Fibroblast of skin of right biceps (primary cell): ENCODE data around the gene SLC29A2.
A peak's percentile ranks its signal among the peaks of the same experiment; 100 is the strongest.
"Not testable (repeated sequence)": the region's sequence is repeated elsewhere in the genome, so short reads cannot be mapped to it uniquely, and the experiment has no call there.

Source experiments
- DNase-seq: peaks from one replicate; pipeline ENCODE4 v3.0.0-alpha.2; 2013

The SLC29A2 gene

GRCh38 chr11:66332371-66333219, 39.0 kb downstream of the SLC29A2 start:
- no peak for DNase-seq

DNA sequence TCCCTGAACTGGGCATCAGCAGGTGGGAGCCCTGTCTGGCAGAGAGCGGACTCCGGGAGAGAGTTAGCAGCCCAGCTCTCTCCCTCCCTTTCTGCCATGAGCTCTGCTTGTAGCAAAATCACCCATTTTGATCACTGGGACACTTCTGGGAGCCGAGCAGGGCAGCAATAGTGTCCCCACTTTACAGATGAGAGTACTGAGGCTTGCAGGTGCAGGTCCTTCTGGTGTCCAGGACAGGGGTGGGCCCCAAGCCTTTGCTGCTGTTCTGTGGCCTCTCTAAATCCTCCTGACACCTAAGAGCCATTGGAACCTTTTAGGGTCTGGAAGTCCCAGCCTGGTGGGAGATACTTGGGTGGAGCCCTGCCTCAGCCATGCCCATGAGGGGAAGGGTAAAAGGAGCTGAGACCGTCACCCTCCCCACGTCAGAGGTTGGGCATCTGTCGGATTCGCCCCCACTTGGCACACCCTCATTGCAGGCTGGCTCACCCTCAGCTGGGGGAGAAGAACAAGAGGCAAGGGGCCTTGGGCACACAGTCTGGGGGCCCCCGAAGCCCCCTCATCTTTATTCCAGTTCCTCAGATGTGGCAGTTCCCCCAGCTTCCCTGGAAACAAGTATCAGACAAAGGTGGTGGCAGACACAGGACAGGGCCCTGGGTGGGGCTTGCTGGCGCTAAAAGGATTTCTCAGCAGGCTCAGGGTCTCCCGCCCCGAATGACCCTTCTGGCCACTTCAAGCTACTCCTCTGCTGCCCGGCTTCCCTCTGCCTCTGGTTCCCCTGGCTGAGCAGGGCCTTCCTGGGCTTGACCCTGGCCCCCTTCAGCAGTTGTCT, 39.8 kb downstream of the SLC29A2 start:
- DNase-seq: no peak

- no peak for DNase-seq
These were observed 40.6 kb downstream of the SLC29A2 start for GRCh38 chr11:66330931-66331330.

- no peak for DNase-seq
These were observed 42.3 kb downstream of the SLC29A2 start for GRCh38 chr11:66329165-66329673.

- peak; percentile 81 for DNase-seq
These were observed 43.0 kb downstream of the SLC29A2 start for GRCh38 chr11:66328302-66329144.

DNA sequence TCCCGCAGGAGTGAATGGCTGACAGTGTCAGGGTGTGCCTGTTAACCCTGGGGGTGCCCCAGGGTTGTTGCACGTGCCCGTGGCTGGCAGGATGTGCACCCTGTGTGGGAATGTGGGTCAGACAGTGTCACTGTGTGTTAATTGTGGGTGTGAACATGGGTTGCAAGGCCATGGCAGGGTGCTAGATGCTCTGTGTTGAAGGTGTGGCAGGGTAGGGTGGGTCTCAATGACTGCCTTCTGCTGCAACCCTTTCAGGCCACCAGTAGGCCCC, 43.6 kb downstream of the SLC29A2 start:
- no peak for DNase-seq

GRCh38 chr11:66327171-66328030, 44.2 kb downstream of the SLC29A2 start:
- DNase-seq: peak; percentile 84

- peak; percentile 81 for DNase-seq
These were observed 45.1 kb downstream of the SLC29A2 start for GRCh38 chr11:66326261-66327111.

- no peak for DNase-seq
These were observed 46.3 kb downstream of the SLC29A2 start for GRCh38 chr11:66325263-66325671.

DNA sequence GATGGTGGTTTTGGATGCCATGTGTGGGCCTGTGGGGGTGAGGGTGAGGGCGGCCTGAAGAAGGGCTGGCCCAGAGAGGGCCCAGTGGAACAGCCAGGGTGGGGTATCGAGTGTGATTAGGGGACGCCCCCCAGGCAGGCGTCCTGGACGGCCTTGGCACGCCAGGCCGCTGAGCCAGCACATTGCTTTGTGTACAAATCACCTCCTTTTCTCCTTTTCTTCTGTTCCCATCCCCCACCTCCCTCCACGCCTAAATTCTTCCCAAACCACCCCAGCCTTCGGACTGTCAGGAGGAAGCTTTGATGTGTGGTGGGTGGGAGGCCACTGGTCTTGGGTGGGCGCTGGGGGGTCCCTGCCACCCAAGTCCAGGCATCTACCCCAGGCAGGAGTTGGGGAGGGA, 46.9 kb downstream of the SLC29A2 start:
- peak; percentile 84 for DNase-seq

DNA sequence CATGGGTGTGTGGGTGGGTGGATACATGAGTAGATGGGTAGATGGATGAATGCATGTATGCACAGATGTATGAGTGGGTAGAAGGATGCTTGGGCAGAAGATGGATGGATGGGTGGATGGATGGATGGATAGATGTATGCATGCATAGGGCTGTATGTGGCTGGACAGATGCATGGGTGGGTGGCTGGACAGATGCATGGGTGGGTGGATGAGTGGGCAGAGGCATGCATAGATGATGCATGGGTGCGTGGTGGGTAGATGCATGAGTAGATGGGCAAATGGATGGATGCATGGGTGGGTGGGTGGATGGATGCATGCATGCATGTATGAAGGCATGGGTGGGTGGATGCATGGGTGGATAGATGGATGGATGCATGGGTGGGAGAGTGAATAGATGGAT, 47.9 kb downstream of the SLC29A2 start:
- no peak for DNase-seq

DNA sequence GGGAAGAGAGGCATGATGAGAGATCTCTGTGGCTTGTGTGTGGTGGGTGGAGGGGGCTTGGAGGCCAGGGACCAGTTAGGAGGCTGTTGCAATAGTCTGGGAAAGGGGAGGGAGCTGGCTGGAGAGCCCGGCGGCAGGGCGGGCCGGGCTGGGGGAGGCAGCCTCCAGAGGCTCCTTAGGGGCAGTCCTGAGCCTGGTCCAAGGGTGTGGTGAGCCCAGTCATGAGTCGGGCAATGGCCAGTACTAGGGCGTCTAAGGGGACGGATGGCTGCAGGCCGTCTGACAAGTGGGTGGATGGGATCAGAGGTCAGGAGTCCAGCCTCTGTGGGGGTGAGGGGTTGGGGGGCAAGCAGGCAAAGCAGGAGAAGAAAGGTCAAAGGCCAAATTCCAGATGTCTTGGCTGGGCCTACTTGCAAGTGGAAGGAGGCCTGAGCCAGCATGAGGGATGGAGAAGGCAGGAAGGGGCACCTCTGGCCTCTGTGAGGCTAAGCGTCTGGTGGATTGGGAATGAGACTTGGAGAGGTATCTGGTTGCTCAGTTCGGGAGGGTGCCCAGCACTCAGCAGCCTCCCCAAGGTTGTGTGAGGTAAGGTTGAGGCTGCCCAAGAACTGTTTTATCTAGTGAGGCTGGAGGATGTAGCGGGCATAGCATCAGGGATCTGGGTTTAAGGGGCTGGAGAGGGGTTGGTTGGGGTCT, 48.7 kb downstream of the SLC29A2 start:
- no peak for DNase-seq

DNA sequence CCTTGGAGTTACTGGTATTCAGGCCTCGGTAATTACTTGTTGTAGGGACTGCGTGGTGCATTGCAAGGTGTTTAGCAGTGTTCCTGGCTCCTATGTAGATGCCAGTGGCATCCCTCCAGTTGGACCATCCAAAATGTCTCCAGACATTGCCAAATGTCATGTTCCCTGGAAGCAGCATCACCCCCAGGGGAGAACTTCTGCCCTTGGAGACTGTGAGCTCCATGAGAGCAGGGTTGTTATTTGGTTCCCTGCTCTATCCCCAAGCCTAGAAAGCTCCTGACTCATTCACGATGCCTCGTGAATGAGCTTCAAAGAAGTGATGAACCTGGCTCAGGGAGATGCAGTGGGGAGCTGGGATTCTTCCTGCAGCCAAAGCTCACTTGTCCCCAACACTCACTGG, 50.0 kb downstream of the SLC29A2 start:
- no peak for DNase-seq

DNA sequence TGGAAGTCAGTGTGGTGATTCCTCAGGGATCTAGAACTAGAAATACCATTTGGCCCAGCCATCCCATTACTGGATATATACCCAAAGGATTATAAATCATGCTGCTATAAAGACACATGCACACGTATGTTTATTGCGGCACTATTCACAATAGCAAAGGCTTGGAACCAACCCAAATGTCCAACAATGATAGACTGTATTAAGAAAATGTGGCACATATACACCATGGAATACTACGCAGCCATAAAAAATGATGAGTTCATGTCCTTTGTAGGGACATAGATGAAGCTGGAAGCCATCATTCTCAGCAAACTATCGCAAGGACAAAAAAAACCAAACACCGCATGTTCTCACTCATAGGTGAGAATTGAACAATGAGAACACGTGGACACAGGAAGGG, 50.8 kb downstream of the SLC29A2 start:
- DNase-seq: not testable (repeated sequence)

GRCh38 chr11:66320289-66320688, 51.3 kb downstream of the SLC29A2 start:
- DNase-seq: not testable (repeated sequence)

DNA sequence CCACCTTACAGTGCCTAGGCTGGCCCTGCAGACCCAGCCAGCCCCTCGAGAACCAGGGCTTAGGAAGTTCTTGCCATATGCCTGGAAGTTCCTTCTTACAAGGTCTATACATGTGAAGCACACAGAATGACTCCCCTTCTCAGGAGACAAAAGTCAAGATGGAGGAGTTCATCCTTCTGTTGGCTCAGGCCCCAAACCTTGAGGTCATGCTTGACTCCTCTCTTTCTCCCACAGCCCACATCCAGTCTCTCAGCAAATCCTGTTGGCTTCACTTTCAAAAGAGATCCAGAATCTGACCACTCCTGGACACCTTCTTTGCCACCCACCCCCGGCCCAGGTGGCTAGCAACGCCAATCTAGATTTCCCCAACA, 53.0 kb downstream of the SLC29A2 start:
- no peak for DNase-seq

DNA sequence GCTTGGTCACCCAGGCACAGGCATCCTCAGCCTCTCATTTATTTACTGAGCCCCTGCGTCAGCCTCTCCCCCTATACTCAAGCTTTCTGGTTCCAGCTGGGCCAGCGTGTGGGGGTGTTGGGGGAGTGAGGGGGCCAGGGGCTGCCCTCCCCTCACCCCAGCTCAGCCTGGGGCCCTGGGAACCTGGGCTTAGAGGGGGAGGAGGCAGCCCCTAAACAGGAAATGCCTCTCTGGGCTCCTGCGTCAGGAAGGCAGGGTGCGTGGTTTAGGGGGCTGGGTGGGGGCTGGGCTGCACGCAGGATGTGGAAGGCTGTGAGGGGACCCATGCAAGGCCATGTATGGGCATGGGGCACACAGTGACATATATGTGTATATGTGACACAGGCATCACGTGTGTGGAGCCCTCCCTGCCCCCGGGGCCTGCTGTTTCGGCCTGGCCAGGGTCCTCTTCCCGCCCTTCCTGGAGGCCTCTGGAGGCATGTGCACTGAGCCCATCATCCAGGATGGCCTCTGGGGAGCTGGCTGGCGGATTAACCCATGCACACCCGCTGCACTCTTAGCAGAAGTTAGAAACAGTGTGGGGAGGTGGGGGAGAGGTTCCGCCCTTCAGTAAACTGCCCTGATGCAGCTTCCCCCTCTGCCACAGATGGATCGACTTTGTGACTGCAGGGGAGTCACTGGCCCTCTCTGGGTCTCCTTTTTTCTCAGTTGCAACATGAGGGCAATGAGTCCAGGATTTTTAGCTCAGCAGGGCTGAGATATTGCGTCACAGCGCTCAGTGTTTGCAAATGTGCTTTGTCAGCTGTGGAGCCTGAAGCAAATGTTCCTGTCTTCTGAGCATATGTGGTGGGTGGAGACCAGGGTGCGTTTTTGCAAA, 53.6 kb downstream of the SLC29A2 start:
- peak; percentile 91 for DNase-seq

DNA sequence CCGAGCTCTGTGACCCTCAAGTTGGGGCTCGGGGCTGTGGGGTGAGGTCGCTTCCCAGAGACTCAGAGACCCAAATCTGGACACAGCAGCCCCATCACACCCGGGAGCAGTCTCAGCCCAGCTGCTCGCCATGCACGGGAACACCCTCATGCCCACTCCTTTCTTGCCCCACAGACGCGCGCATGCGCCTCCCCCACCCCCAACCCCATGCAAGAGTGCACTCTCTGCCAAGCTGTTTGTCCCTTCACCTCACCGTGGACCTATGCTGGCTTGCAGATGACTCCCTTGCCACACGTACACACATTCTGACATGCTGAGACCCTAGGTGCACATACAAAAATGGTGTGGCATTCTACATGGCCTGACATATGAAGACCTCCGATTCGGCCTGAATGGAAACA, 54.2 kb downstream of the SLC29A2 start:
- peak; percentile 84 for DNase-seq

DNA sequence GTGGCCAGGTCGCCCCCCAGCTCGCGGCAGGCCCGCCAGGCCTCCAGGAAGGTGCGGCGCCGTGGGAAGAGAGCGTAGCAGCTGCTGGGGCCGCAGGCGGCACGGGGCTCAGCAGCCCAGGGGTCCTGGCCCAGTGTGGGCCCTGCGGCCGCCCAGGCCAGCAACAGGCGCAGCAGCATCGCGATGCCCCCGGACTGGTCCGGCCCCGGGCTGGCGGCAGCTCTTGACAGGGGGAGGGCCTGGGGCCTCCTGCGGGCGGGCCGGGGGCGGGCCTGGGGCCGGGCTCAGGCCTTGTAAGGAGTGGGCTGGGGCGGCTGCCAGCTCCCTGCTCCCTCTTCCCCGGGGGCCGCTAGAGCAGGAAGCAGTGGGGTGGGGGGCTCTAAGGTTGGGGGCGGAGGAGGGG, 54.7 kb downstream of the SLC29A2 start, which contains the start of gene CD248:
Gene CD248 (minus strand): TSS at position 196 of the 403 bp plus-strand sequence. CDS start 17 bp downstream, at position 179.
- DNase-seq: peak; percentile 94
